ENCODE measurements around the gene ZMYM2.

GRCh38 chr13:20116213-20116612, 157.7 kb downstream of the ZMYM2 start:
- TF ChIP-seq GATA2 (IDR thresholded peaks at IDR 0.05; ENCODE audit: low read depth, low read length) (no peak), GATA3 (IDR thresholded peaks at IDR 0.05; ENCODE audit: low read depth, low read length) (no peak)

Data from SH-SY5Y (cell line).